Activated gamma-delta T cell (primary cell): ENCODE data around the gene CROCC.

Experiments
- DNase-seq: peaks from one replicate; lab custom pipeline; 2025; lab: John Stamatoyannopoulos, UW

The CROCC gene

GRCh38 chr1:17012775-17013490 lies 91.2 kb downstream of the CROCC start:
- no peak for DNase-seq

- no peak for DNase-seq
Measured at GRCh38 chr1:17013491-17014320, 92.0 kb downstream of the CROCC start.

GRCh38 chr1:17014671-17015567 lies 93.2 kb downstream of the CROCC start:
- DNase-seq, result no peak

GRCh38 chr1:17016317-17016661 lies 94.6 kb downstream of the CROCC start:
- no peak for DNase-seq

GRCh38 chr1:17017435-17017834 lies 95.7 kb downstream of the CROCC start:
- no peak for DNase-seq

- no peak for DNase-seq
Measured at GRCh38 chr1:17018849-17019248, 97.1 kb downstream of the CROCC start.

- DNase-seq, result no peak
Measured at GRCh38 chr1:17020502-17020901, 98.8 kb downstream of the CROCC start.

GRCh38 chr1:17021896-17022295 lies 100.2 kb downstream of the CROCC start:
- no peak for DNase-seq
